ENCODE results near the gene SHOX. TPM values are rescaled to one million over a fixed set of nuclear protein-coding genes. Genes with fewer than 3 reads are reported as not detected.
"Not testable (repeated sequence)": the region's sequence is repeated elsewhere in the genome, so short reads cannot be mapped to it uniquely, and the experiment has no call there.

SHOX gene
- total RNA-seq, 5 donors from 2014 or later (not counting 1 experiment from before 2014, with no cell fraction given): not detected

DNA sequence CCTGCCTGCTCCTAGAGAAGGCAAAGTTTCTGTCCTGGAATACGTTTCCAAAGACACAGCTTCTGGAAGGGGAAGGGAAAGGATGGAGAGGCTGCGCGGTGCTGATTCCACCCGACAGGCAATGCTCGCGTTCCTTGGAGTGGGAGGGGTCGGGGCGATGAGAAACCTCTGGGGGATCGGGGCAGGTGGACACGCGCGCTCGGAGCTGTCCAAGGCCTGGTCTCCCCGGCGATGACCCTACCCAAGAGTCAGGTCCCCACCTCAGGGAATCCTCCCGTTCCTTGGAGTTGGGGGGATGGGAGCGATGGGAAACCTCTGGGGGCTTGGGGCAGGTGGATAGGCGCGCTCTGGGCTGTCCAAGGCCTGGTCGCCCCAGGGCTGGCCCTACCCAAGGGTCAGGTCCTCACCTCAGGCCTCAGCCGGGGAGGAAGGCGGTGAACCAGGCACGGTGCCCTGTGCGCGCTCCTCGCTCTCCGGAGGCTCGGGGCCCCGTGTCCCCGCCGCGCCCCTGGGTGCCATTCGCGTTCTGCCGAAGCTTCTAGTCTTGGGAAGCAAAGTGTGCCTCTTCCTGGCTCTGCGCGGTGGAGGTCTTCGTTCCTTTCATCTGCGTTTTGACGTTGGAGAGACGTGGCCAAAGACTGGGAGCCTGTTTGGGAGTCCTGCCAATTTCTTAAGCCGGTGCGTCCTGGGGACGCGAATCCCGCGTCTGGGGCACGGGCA is 10.6 kb upstream of the SHOX start:
- H3K36me3 Mint-ChIP-seq: no peaks in the 10 kb centered on the region

GRCh38 chrX:621705-622503 is 8.7 kb upstream of the SHOX start:
- peaks cover 3 to 38% of the 10 kb centered on the region in 2 experiments for H3K27me3 ChIP-seq (replicated peaks in 1 of 2; ENCODE audit: control insufficient read depth in 2 of 2, extremely low read depth in 1 of 2, insufficient read depth in 2 of 2, low read length in 1 of 2)
- no peaks in the 10 kb centered on the region for H3K36me3 Mint-ChIP-seq
- ATAC-seq (replicated peaks in 1 of 4) (no peak), DNase-seq (no peak)
- peaks cover 0 to 4% (median 0%) of the 10 kb centered on the region in 3 donors for H3K9me3 Mint-ChIP-seq
- H3K4me3 Mint-ChIP-seq: peak overlapping the region in 1 of 3 donors; percentile 11
- POLR2A ChIA-PET: no interaction called here
- WGBS (ENCODE audit: insufficient coverage): 54% methylated on average over 4 of the region's 11 CpGs
- peaks cover 0 to 3% of the 10 kb centered on the region in 2 experiments for H3K4me1 ChIP-seq (ENCODE audit: control insufficient read depth in 1 of 2, extremely low read depth in 1 of 2, insufficient read depth in 2 of 2, low read length in 2 of 2)
- no peaks in the 10 kb centered on the region for H3K36me3 ChIP-seq (ENCODE audit: control insufficient read depth in 2 of 2, extremely low read depth in 1 of 2, insufficient read depth in 1 of 2, low read length in 1 of 2)
- CTCF ChIA-PET: no interaction called here
- no peak overlapping the region for H3K27ac ChIP-seq (ENCODE audit: low read length)
- no peak overlapping the region for H3K4me3 ChIP-seq (ENCODE audit: control insufficient read depth in 1 of 2, extremely low read depth in 1 of 2, low read length in 1 of 2)
- H3K4me1 Mint-ChIP-seq: peaks cover 12 to 36% (median 18%) of the 10 kb centered on the region in 3 donors
- no peak overlapping the region for H3K27ac Mint-ChIP-seq
- H3K27me3 Mint-ChIP-seq: peaks cover 56 to 64% of the 10 kb centered on the region in 2 donors
- H3K9me3 ChIP-seq: no peaks in the 10 kb centered on the region

More for the DNA sequence above, 10.6 kb upstream of the SHOX start:
- Mint-ChIP-seq H3K4me3 (no peak overlapping the region), H3K9me3 (no peaks in the 10 kb centered on the region), H3K4me1 (peaks cover 12 to 24% (median 18%) of the 10 kb centered on the region in 3 donors), H3K27me3 (peaks cover 41 to 53% of the 10 kb centered on the region in 2 donors), H3K27ac (no peak overlapping the region)
- POLR2A ChIA-PET: no interaction called here
- Histone ChIP-seq H3K36me3 (ENCODE audit: control insufficient read depth in 2 of 2, extremely low read depth in 1 of 2, insufficient read depth in 1 of 2, low read length in 1 of 2) (no peaks in the 10 kb centered on the region), H3K27me3 (replicated peaks in 1 of 2; ENCODE audit: control insufficient read depth in 2 of 2, extremely low read depth in 1 of 2, insufficient read depth in 2 of 2, low read length in 1 of 2) (peaks cover 2 to 36% of the 10 kb centered on the region in 2 experiments), H3K9me3 (no peaks in the 10 kb centered on the region), H3K4me1 (ENCODE audit: control insufficient read depth in 1 of 2, extremely low read depth in 1 of 2, insufficient read depth in 2 of 2, low read length in 2 of 2) (peaks cover 0 to 3% of the 10 kb centered on the region in 2 experiments), H3K4me3 (ENCODE audit: control insufficient read depth in 1 of 2, extremely low read depth in 1 of 2, low read length in 1 of 2) (no peak overlapping the region), H3K27ac (ENCODE audit: low read length) (no peak overlapping the region)
- ATAC-seq (replicated peaks in 1 of 4): no peak
- 8% methylated on average over 48 of the region's 48 CpGs for WGBS (ENCODE audit: insufficient coverage)
- DNase-seq: no peak
- CTCF ChIA-PET: no interaction called here

DNA sequence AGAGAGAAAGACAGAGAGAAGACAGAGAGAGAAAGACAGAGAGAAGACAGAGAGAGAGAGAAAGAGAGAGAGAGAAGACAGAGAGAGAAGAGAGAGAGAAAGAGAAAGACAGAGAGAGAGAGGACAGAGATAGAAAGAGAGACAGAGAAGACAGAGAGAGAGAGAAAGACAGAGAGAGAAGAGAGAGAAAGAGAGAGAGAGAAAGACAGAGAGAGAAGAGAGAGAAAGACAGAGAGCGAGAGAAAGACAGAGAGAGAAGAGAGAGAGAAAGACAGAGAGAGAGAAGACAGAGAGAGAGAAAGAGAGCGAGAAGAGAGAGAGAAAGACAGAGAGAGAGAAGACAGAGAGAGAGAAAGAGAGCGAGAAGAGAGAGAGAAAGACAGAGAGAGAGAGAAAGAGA is 7.8 kb upstream of the SHOX start:
- H3K36me3 Mint-ChIP-seq; ATAC-seq (replicated peaks in 1 of 4); H3K9me3 Mint-ChIP-seq; H3K4me1 ChIP-seq (ENCODE audit: control insufficient read depth in 1 of 2, extremely low read depth in 1 of 2, insufficient read depth in 2 of 2, low read length in 2 of 2); CTCF ChIA-PET; POLR2A ChIA-PET; H3K36me3 ChIP-seq (ENCODE audit: control insufficient read depth in 2 of 2, extremely low read depth in 1 of 2, insufficient read depth in 1 of 2, low read length in 1 of 2); H3K9me3 ChIP-seq; H3K4me3 ChIP-seq (ENCODE audit: control insufficient read depth in 1 of 2, extremely low read depth in 1 of 2, low read length in 1 of 2); H3K27ac ChIP-seq (ENCODE audit: low read length); DNase-seq: not testable (repeated sequence)
- H3K4me1 Mint-ChIP-seq: peaks cover 15 to 44% (median 22%) of the 10 kb centered on the region in 3 donors
- WGBS (ENCODE audit: insufficient coverage): 38% methylated on average over 2 of the region's 3 CpGs
- peaks cover 8 to 44% of the 10 kb centered on the region in 2 experiments for H3K27me3 ChIP-seq (replicated peaks in 1 of 2; ENCODE audit: control insufficient read depth in 2 of 2, extremely low read depth in 1 of 2, insufficient read depth in 2 of 2, low read length in 1 of 2)
- peaks cover 63 to 67% of the 10 kb centered on the region in 2 donors for H3K27me3 Mint-ChIP-seq
- peak overlapping the region in 1 of 3 donors; percentile 11 for H3K4me3 Mint-ChIP-seq
- H3K27ac Mint-ChIP-seq: peak overlapping the region in 1 of 2 donors; percentile 26

DNA sequence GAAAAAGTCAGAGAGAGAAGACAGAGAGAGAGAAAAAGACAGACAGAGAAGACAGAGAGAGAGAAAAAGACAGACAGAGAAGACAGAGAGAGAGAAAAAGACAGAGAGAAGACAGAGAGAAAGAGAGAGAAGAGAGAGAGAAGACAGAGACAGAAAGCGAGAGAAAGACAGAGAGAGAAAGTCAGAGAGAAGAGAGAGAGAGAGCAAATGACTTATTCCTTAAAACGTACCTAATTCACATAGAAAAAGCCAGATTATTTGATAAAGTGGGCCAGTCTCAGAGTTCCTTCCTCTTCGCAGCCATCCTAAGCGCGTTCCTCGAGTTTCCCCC is 7.4 kb upstream of the SHOX start:
- H3K4me3 Mint-ChIP-seq: peak overlapping the region in 1 of 3 donors; percentile 11
- peaks cover 64 to 67% of the 10 kb centered on the region in 2 donors for H3K27me3 Mint-ChIP-seq
- ChIA-PET POLR2A (no interaction called here), CTCF (no interaction called here)
- H3K27me3 ChIP-seq (replicated peaks in 1 of 2; ENCODE audit: control insufficient read depth in 2 of 2, extremely low read depth in 1 of 2, insufficient read depth in 2 of 2, low read length in 1 of 2): peaks cover 8 to 44% of the 10 kb centered on the region in 2 experiments
- H3K9me3 ChIP-seq: no peaks in the 10 kb centered on the region
- H3K27ac Mint-ChIP-seq: no peak overlapping the region
- H3K9me3 Mint-ChIP-seq: peaks cover 0 to 4% (median 0%) of the 10 kb centered on the region in 3 donors
- H3K36me3 ChIP-seq (ENCODE audit: control insufficient read depth in 2 of 2, extremely low read depth in 1 of 2, insufficient read depth in 1 of 2, low read length in 1 of 2): no peaks in the 10 kb centered on the region
- DNase-seq (no peak), ATAC-seq (replicated peaks in 1 of 4) (no peak)
- peaks cover 15 to 44% (median 22%) of the 10 kb centered on the region in 3 donors for H3K4me1 Mint-ChIP-seq
- no peaks in the 10 kb centered on the region for H3K36me3 Mint-ChIP-seq
- H3K4me1 ChIP-seq (ENCODE audit: control insufficient read depth in 1 of 2, extremely low read depth in 1 of 2, insufficient read depth in 2 of 2, low read length in 2 of 2): peaks cover 0 to 3% of the 10 kb centered on the region in 2 experiments
- no peak overlapping the region for H3K27ac ChIP-seq (ENCODE audit: low read length)
- H3K4me3 ChIP-seq (ENCODE audit: control insufficient read depth in 1 of 2, extremely low read depth in 1 of 2, low read length in 1 of 2): no peak overlapping the region
- 8% methylated on average over 4 of the region's 6 CpGs for WGBS (ENCODE audit: insufficient coverage)

DNA sequence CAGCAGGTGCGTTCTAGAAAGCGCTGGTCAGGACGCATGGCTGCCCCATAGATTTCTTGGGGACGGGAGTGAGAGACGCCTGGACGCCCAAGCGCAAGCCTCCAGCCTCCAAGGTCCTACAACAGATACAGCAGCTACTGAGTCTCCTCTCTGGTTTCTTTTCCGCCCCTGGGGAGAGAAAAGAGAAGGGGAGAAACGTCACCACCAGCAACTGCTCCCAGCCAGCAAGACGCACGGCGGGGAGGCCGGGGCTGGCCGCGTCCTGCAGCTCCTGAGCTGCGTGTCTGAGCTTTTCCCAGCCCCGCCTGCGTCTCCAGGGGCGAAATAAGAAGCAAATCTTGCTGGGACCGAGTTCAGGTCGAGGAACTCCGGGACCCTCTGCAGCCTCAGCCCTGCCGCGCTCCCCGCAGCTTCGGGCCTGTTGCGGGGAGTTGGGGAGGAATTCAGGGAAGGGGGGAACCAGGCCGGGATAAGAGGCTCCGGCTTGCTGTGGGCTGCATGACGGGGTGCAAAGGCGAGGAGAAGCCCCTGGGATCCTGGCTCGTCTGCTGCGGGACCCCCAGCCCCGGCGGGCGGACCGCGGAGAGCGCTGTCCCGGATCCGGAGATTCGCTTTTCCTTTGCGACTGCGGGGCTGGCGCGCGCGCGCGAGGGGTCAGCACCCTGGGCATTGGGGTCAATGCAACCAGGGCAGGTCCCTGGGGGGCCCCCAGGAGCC is 6.8 kb upstream of the SHOX start:
- Histone ChIP-seq H3K4me1 (ENCODE audit: control insufficient read depth in 1 of 2, extremely low read depth in 1 of 2, insufficient read depth in 2 of 2, low read length in 2 of 2) (peaks cover 0 to 3% of the 10 kb centered on the region in 2 experiments), H3K27me3 (replicated peaks in 1 of 2; ENCODE audit: control insufficient read depth in 2 of 2, extremely low read depth in 1 of 2, insufficient read depth in 2 of 2, low read length in 1 of 2) (peaks cover 8 to 41% of the 10 kb centered on the region in 2 experiments), H3K36me3 (ENCODE audit: control insufficient read depth in 2 of 2, extremely low read depth in 1 of 2, insufficient read depth in 1 of 2, low read length in 1 of 2) (no peaks in the 10 kb centered on the region), H3K27ac (ENCODE audit: low read length) (no peak overlapping the region), H3K4me3 (ENCODE audit: control insufficient read depth in 1 of 2, extremely low read depth in 1 of 2, low read length in 1 of 2) (no peak overlapping the region), H3K9me3 (no peaks in the 10 kb centered on the region)
- H3K36me3 Mint-ChIP-seq: no peaks in the 10 kb centered on the region
- ATAC-seq (replicated peaks in 1 of 4) (no peak), DNase-seq (no peak)
- H3K27me3 Mint-ChIP-seq: peaks cover 62 to 67% of the 10 kb centered on the region in 2 donors
- H3K27ac Mint-ChIP-seq: no peak overlapping the region
- peaks cover 0 to 4% (median 0%) of the 10 kb centered on the region in 3 donors for H3K9me3 Mint-ChIP-seq
- peak overlapping the region in 1 of 3 donors; percentile 11 for H3K4me3 Mint-ChIP-seq
- 12% methylated on average over 42 of the region's 50 CpGs for WGBS (ENCODE audit: insufficient coverage)
- POLR2A ChIA-PET: no interaction called here
- CTCF ChIA-PET: no interaction called here
- peaks cover 15 to 43% (median 22%) of the 10 kb centered on the region in 3 donors for H3K4me1 Mint-ChIP-seq

DNA sequence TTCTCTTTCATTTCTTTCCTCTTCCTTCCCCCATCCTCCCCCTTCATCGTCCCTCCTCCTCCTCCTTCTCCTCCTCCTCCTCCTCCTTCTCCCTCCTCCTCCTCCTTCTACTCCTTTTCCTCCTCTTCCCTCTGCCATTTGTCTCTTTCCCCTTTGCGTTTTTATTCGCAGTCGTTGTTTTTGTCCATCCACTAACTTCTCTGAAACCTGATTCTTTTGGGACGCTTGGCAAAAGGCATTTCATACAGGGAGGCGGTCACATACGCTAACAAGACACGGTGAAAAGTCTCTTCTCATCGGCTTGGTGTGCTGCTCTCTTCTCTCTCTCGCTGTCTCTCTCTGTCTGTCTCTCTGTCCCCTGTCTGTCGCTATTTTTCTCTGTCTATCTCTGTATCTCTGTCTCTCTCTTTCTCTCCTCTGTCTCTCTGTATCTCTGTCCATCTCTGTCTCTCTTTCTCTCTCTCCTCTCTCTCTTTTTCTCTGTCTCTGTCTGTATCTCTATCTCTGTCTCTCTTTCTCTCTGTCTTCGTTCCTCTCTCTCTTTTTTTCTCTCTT is 5.4 kb upstream of the SHOX start:
- ATAC-seq (replicated peaks in 1 of 4) (no peak), DNase-seq (no peak)
- H3K4me3 Mint-ChIP-seq: peak overlapping the region in 1 of 3 donors; percentile 18
- H3K27ac Mint-ChIP-seq: no peak overlapping the region
- Histone ChIP-seq H3K36me3 (ENCODE audit: control insufficient read depth in 2 of 2, extremely low read depth in 1 of 2, insufficient read depth in 1 of 2, low read length in 1 of 2) (no peaks in the 10 kb centered on the region), H3K4me1 (ENCODE audit: control insufficient read depth in 1 of 2, extremely low read depth in 1 of 2, insufficient read depth in 2 of 2, low read length in 2 of 2) (peaks cover 0 to 3% of the 10 kb centered on the region in 2 experiments), H3K4me3 (ENCODE audit: control insufficient read depth in 1 of 2, extremely low read depth in 1 of 2, low read length in 1 of 2) (no peak overlapping the region), H3K27me3 (replicated peaks in 1 of 2; ENCODE audit: control insufficient read depth in 2 of 2, extremely low read depth in 1 of 2, insufficient read depth in 2 of 2, low read length in 1 of 2) (peaks cover 13 to 44% of the 10 kb centered on the region in 2 experiments), H3K9me3 (no peaks in the 10 kb centered on the region), H3K27ac (ENCODE audit: low read length) (no peak overlapping the region)
- peaks cover 71 to 77% of the 10 kb centered on the region in 2 donors for H3K27me3 Mint-ChIP-seq
- 25% methylated on average over 10 of the region's 12 CpGs for WGBS (ENCODE audit: insufficient coverage)
- no peaks in the 10 kb centered on the region for H3K36me3 Mint-ChIP-seq
- H3K9me3 Mint-ChIP-seq: peaks cover 0 to 4% (median 0%) of the 10 kb centered on the region in 3 donors
- peaks cover 15 to 43% (median 22%) of the 10 kb centered on the region in 3 donors for H3K4me1 Mint-ChIP-seq
- CTCF ChIA-PET: no interaction called here
- POLR2A ChIA-PET: no interaction called here

Measured in T-cell (primary cell).